Tibial nerve (tissue), 4 donors: Measurements from ENCODE around the gene NPLOC4.

Experiments
- EP300 ChIP-seq, 2 donors: sonication (generic); formaldehyde crosslinking; IDR thresholded peaks; one replicate each; pipeline ENCODE4 v1.6.1; 2017; ENCODE audit warnings: antibody characterized with exemption in 2 of 2, mild to moderate bottlenecking in 1 of 2
- POLR2A ChIP-seq, 2 donors: fragments of 450-650 bp; IDR thresholded peaks; one replicate each; pipeline ENCODE4 v1.6.1; 2017; ENCODE audit warnings: antibody characterized with exemption in 2 of 2, mild to moderate bottlenecking in 2 of 2, moderate library complexity in 2 of 2
- TF ChIP-seq, protein P1 (sequence below), 5 experiments: fragments of 200-600 bp in 3 of 5; fragments of 450-650 bp in 2 of 5; sonication (generic) in 3 of 5; IDR thresholded peaks; one replicate each; pipeline ENCODE4 v1.5.1; 2016 to 2019; ENCODE audit warnings: antibody characterized with exemption in 5 of 5, mild to moderate bottlenecking in 3 of 5, moderate library complexity in 2 of 5

DNA sequence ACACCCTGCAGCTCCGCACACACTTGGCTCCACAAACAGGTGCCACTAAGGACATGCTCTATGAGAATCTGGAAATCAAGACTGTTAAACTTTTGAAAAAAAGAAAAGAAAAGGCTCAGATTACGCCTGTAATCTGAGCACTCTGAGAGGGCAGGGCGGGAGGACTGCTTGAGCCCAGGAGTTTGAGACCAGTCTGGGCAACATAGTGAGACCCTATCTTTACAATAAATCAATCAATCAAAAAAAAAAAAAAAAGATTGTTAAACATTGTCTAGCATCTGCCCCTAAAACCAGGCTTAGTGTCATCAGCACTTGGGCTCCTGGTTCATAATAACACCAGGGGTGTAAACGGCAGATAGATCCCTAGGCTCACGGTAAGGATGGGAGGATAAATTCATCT lies 47.3 kb downstream of the NPLOC4 start:
- TF ChIP-seq POLR2A (IDR thresholded peaks at IDR 0.05) (no peak), EP300 (IDR thresholded peaks at IDR 0.05) (no peak)
- TF ChIP-seq, protein P1, sequence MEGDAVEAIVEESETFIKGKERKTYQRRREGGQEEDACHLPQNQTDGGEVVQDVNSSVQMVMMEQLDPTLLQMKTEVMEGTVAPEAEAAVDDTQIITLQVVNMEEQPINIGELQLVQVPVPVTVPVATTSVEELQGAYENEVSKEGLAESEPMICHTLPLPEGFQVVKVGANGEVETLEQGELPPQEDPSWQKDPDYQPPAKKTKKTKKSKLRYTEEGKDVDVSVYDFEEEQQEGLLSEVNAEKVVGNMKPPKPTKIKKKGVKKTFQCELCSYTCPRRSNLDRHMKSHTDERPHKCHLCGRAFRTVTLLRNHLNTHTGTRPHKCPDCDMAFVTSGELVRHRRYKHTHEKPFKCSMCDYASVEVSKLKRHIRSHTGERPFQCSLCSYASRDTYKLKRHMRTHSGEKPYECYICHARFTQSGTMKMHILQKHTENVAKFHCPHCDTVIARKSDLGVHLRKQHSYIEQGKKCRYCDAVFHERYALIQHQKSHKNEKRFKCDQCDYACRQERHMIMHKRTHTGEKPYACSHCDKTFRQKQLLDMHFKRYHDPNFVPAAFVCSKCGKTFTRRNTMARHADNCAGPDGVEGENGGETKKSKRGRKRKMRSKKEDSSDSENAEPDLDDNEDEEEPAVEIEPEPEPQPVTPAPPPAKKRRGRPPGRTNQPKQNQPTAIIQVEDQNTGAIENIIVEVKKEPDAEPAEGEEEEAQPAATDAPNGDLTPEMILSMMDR (IDR thresholded peaks at IDR 0.05), result no peak
